HEK293 (cell line): ENCODE data around the gene PADI3.

Experiments
- CTCF ChIA-PET: fragments of 350-600 bp; formaldehyde crosslinking; extraction: SDS; loops from one replicate; lab custom pipeline; 2021; ENCODE audit warnings: antibody characterized with exemption; lab: Yijun Ruan, JAX
- POLR2A ChIA-PET: fragments of 300-600 bp; formaldehyde crosslinking; extraction: SDS; loops from one replicate; lab custom pipeline; 2020; ENCODE audit warnings: antibody characterized with exemption, inconsistent platforms; lab: Yijun Ruan, JAX
- H3K27ac ChIP-seq: fragments of 200-500 bp; sonication (Bioruptor generic); 2 replicates; pipeline ENCODE4 v1.5.1; 2014; ENCODE audit warnings: low read depth, low read length, control low read depth, inconsistent platforms; ENCODE audit errors: extremely low read depth
- H3K36me3 ChIP-seq, 2 experiments: fragments of 200-500 bp in 1 of 2; sonication (Bioruptor generic) in 1 of 2; 1 replicate in 1 of 2; 2 replicates in 1 of 2; pipeline ENCODE4 v1.5.1; 2014 to 2017; ENCODE audit warnings: inconsistent platforms in 2 of 2, low read length in 2 of 2; ENCODE audit not compliant: control insufficient read depth in 2 of 2, insufficient read depth in 1 of 2
- H3K4me1 ChIP-seq: fragments of 200-500 bp; sonication (Bioruptor generic); 2 replicates; pipeline ENCODE4 v1.5.1; 2014; ENCODE audit warnings: mild to moderate bottlenecking, low read length, inconsistent platforms; ENCODE audit not compliant: control insufficient read depth, insufficient read depth
- H3K4me3 ChIP-seq: 2 replicates; pipeline ENCODE4 v1.5.1; 2011; ENCODE audit warnings: low read depth, mild to moderate bottlenecking, control low read depth, low read length, moderate library complexity
- H3K9me3 ChIP-seq: fragments of 200-500 bp; sonication (Bioruptor generic); 2 replicates; pipeline ENCODE4 v1.5.1; 2014; ENCODE audit warnings: low read depth, low read length, inconsistent platforms; ENCODE audit not compliant: control insufficient read depth, insufficient read depth
- GLI4 ChIP-seq: fragments of 450-650 bp; formaldehyde crosslinking; IDR thresholded peaks from 2 replicates; pipeline ENCODE4 v1.5.1; 2016; ENCODE audit warnings: missing biosample characterization, missing genetic modification characterization
- PRDM1 ChIP-seq: fragments of 450-650 bp; formaldehyde crosslinking; IDR thresholded peaks from 2 replicates; pipeline ENCODE4; 2016; ENCODE audit warnings: missing biosample characterization, missing genetic modification characterization
- REPIN1 ChIP-seq: fragments of 450-650 bp; formaldehyde crosslinking; IDR thresholded peaks from 2 replicates; pipeline ENCODE4 v1.5.1; 2017; ENCODE audit warnings: missing biosample characterization, missing genetic modification characterization, low read depth
- ZFP41 ChIP-seq: fragments of 450-650 bp; formaldehyde crosslinking; IDR thresholded peaks from 2 replicates; pipeline ENCODE4 v1.5.1; 2016; ENCODE audit warnings: missing biosample characterization, missing genetic modification characterization, borderline replicate concordance
- ZNF121 ChIP-seq: fragments of 450-650 bp; formaldehyde crosslinking; IDR thresholded peaks from 2 replicates; pipeline ENCODE4 v1.5.1; 2016; ENCODE audit warnings: missing biosample characterization, missing genetic modification characterization
- ZNF211 ChIP-seq: fragments of 450-650 bp; formaldehyde crosslinking; IDR thresholded peaks from 2 replicates; pipeline ENCODE4 v1.5.1; 2016; ENCODE audit warnings: low read depth, missing biosample characterization, missing genetic modification characterization
- ZNF274 ChIP-seq, 2 experiments: fragments of 200-500 bp in 1 of 2; fragments of 450-650 bp in 1 of 2; sonication (Bioruptor generic) in 1 of 2; formaldehyde crosslinking in 1 of 2; IDR thresholded peaks; 2 replicates each; pipeline versions ENCODE4 v1.5.1 to v1.6.1; 2014 to 2016; ENCODE audit warnings: borderline replicate concordance in 1 of 2, inconsistent platforms in 1 of 2, low read length in 1 of 2, missing biosample characterization in 1 of 2, missing genetic modification characterization in 1 of 2
- ZNF341 ChIP-seq: fragments of 450-650 bp; formaldehyde crosslinking; IDR thresholded peaks from 2 replicates; pipeline ENCODE4; 2016; ENCODE audit warnings: low read depth, missing biosample characterization, missing genetic modification characterization
- ZNF544 ChIP-seq: fragments of 450-650 bp; formaldehyde crosslinking; IDR thresholded peaks from 2 replicates; pipeline ENCODE4 v1.5.0; 2017; ENCODE audit warnings: missing biosample characterization, missing genetic modification characterization
- ZNF658 ChIP-seq: fragments of 450-650 bp; formaldehyde crosslinking; IDR thresholded peaks from 2 replicates; pipeline ENCODE4; 2016; ENCODE audit warnings: missing biosample characterization, missing genetic modification characterization
- TF ChIP-seq, protein P1 (sequence below): fragments of 450-650 bp; formaldehyde crosslinking; conservative IDR thresholded peaks from 2 replicates; pipeline ENCODE4 v1.5.1; 2016; ENCODE audit warnings: low read depth, missing biosample characterization, missing genetic modification characterization
- TF ChIP-seq, protein P2 (sequence below): fragments of 450-650 bp; IDR thresholded peaks from 2 replicates; pipeline ENCODE4 v1.5.1; 2018; ENCODE audit warnings: missing biosample characterization, mild to moderate bottlenecking, missing genetic modification characterization
- TF ChIP-seq, protein P3 (sequence below): fragments of 450-650 bp; formaldehyde crosslinking; IDR thresholded peaks from 2 replicates; pipeline ENCODE4 v1.5.1; 2016; ENCODE audit warnings: missing biosample characterization, missing genetic modification characterization
- TF ChIP-seq, protein P4 (sequence below): fragments of 450-650 bp; formaldehyde crosslinking; IDR thresholded peaks from 2 replicates; pipeline ENCODE4 v1.5.1; 2016; ENCODE audit warnings: missing biosample characterization, missing genetic modification characterization

Gene PADI3

DNA sequence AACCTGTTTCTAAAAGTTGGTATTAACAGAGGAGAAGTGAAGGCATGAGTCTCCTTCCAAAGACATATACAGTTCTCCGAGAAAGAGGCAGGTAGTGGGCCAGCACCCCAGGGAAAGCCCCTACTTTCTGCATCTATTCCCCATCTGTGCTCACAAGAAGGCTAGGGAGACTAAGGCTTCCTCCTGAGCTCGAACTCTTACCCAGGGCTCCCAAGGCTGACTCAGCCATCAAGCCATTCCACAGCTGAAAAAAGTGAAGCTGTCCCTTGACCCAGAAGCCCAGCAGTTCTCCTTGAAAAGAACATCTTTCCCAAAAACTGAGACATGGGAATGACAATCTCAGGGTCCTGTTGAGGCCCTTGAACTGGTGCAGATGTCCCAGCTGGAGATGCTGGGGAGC is 1.9 kb upstream of the PADI3 start (continued):
- no peak for TF ChIP-seq ZNF341 (tag by site-specific recombination)
- TF ChIP-seq GLI4 (tag by site-specific recombination): no peak
- TF ChIP-seq, protein P1, sequence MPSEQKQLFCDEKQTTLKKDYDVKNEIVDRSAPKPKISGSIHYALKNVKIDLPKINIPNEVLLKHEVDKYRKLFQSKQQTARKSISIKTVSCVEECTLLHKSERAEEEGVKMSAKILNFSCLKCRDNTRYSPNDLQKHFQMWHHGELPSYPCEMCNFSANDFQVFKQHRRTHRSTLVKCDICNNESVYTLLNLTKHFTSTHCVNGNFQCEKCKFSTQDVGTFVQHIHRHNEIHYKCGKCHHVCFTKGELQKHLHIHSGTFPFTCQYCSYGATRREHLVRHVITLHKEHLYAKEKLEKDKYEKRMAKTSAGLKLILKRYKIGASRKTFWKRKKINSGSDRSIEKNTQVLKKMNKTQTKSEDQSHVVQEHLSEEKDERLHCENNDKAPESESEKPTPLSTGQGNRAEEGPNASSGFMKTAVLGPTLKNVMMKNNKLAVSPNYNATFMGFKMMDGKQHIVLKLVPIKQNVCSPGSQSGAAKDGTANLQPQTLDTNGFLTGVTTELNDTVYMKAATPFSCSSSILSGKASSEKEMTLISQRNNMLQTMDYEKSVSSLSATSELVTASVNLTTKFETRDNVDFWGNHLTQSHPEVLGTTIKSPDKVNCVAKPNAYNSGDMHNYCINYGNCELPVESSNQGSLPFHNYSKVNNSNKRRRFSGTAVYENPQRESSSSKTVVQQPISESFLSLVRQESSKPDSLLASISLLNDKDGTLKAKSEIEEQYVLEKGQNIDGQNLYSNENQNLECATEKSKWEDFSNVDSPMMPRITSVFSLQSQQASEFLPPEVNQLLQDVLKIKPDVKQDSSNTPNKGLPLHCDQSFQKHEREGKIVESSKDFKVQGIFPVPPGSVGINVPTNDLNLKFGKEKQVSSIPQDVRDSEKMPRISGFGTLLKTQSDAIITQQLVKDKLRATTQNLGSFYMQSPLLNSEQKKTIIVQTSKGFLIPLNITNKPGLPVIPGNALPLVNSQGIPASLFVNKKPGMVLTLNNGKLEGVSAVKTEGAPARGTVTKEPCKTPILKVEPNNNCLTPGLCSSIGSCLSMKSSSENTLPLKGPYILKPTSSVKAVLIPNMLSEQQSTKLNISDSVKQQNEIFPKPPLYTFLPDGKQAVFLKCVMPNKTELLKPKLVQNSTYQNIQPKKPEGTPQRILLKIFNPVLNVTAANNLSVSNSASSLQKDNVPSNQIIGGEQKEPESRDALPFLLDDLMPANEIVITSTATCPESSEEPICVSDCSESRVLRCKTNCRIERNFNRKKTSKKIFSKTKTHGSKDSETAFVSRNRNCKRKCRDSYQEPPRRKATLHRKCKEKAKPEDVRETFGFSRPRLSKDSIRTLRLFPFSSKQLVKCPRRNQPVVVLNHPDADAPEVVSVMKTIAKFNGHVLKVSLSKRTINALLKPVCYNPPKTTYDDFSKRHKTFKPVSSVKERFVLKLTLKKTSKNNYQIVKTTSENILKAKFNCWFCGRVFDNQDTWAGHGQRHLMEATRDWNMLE (tag by site-specific recombination): no peak
- TF ChIP-seq, all 188 proteins: peak for 0

DNA sequence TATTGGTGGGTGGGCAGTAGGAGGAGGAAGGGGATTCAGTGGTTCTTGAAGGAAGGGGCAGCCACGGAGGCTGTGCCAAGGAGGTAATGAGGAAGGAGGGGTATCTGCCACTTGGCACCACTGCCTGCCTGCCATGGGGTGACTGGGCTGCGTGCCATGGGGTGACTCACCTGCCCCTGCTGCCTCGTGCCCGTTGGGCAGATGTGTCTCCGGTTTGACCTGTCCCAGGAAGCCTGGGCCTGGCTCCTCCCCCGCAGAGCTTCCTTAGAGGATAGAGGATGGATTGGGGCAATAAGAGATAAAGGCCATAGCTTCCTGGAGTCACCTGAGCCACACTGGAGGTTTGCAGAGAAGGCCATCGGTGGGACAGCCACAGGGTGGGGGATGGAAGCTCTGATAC is 1.7 kb downstream of the PADI3 start:
- H3K27ac ChIP-seq: no peak overlapping the region
- POLR2A ChIA-PET: no interaction called here
- no peak overlapping the region for H3K4me3 ChIP-seq
- H3K9me3 ChIP-seq: no peaks in the 10 kb centered on the region
- H3K36me3 ChIP-seq: no peaks in the 10 kb centered on the region
- H3K4me1 ChIP-seq: no peaks in the 10 kb centered on the region
- CTCF ChIA-PET: interaction anchor here (0.6 to 1.2 kb wide), 2 partner anchors 23 to 125 kb away, joined by 3 to 5 read pairs; no protein-coding TSS in a partner anchor
- TF ChIP-seq, protein P2, sequence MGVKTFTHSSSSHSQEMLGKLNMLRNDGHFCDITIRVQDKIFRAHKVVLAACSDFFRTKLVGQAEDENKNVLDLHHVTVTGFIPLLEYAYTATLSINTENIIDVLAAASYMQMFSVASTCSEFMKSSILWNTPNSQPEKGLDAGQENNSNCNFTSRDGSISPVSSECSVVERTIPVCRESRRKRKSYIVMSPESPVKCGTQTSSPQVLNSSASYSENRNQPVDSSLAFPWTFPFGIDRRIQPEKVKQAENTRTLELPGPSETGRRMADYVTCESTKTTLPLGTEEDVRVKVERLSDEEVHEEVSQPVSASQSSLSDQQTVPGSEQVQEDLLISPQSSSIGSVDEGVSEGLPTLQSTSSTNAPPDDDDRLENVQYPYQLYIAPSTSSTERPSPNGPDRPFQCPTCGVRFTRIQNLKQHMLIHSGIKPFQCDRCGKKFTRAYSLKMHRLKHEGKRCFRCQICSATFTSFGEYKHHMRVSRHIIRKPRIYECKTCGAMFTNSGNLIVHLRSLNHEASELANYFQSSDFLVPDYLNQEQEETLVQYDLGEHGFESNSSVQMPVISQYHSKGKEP (tag by site-specific recombination): no peak
- TF ChIP-seq, protein P1 (tag by site-specific recombination): no peak
- TF ChIP-seq PRDM1 (tag by site-specific recombination) (no peak), ZNF544 (no peak), ZNF211 (tag by site-specific recombination) (no peak), ZNF658 (tag by site-specific recombination) (no peak), ZNF121 (no peak), ZFP41 (tag by site-specific recombination) (no peak), ZNF274 (IDR thresholded peaks at IDR 0.05; ENCODE audit: low read length) (no peak), ZNF274 (tag by site-specific recombination; IDR thresholded peaks at IDR 0.05; ENCODE audit: borderline replicate concordance) (no peak), REPIN1 (no peak)
- TF ChIP-seq, protein P3, sequence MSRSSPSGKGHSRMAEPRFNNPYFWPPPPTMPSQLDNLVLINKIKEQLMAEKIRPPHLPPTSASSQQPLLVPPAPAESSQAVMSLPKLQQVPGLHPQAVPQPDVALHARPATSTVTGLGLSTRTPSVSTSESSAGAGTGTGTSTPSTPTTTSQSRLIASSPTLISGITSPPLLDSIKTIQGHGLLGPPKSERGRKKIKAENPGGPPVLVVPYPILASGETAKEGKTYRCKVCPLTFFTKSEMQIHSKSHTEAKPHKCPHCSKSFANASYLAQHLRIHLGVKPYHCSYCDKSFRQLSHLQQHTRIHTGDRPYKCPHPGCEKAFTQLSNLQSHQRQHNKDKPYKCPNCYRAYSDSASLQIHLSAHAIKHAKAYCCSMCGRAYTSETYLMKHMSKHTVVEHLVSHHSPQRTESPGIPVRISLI: no peak
- TF ChIP-seq, protein P4, sequence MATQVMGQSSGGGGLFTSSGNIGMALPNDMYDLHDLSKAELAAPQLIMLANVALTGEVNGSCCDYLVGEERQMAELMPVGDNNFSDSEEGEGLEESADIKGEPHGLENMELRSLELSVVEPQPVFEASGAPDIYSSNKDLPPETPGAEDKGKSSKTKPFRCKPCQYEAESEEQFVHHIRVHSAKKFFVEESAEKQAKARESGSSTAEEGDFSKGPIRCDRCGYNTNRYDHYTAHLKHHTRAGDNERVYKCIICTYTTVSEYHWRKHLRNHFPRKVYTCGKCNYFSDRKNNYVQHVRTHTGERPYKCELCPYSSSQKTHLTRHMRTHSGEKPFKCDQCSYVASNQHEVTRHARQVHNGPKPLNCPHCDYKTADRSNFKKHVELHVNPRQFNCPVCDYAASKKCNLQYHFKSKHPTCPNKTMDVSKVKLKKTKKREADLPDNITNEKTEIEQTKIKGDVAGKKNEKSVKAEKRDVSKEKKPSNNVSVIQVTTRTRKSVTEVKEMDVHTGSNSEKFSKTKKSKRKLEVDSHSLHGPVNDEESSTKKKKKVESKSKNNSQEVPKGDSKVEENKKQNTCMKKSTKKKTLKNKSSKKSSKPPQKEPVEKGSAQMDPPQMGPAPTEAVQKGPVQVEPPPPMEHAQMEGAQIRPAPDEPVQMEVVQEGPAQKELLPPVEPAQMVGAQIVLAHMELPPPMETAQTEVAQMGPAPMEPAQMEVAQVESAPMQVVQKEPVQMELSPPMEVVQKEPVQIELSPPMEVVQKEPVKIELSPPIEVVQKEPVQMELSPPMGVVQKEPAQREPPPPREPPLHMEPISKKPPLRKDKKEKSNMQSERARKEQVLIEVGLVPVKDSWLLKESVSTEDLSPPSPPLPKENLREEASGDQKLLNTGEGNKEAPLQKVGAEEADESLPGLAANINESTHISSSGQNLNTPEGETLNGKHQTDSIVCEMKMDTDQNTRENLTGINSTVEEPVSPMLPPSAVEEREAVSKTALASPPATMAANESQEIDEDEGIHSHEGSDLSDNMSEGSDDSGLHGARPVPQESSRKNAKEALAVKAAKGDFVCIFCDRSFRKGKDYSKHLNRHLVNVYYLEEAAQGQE (tag by site-specific recombination): no peak
